Measurements from ENCODE around the gene CCDC157.
A peak's percentile ranks its signal among the peaks of the same experiment; 100 is the strongest.

Gene CCDC157

GRCh38 chr22:30385942-30386341 is 29.1 kb downstream of the CCDC157 start:
- Histone ChIP-seq H3K4me3 (ENCODE audit: insufficient read length, low read depth) (no peak overlapping the region), H3K27me3 (ENCODE audit: insufficient read depth, insufficient read length) (no peaks in the 10 kb centered on the region), H3K4me1 (ENCODE audit: insufficient read depth, insufficient read length) (peaks cover 14% of the 10 kb centered on the region)

GRCh38 chr22:30386608-30386959 is 29.8 kb downstream of the CCDC157 start:
- H3K9me3 ChIP-seq (ENCODE audit: insufficient read depth, low read length), result no peaks in the 10 kb centered on the region
- TF ChIP-seq ZNF274 (IDR thresholded peaks at IDR 0.05; ENCODE audit: low read depth, low read length) (no peak), YY1 (IDR thresholded peaks at IDR 0.05; ENCODE audit: insufficient read depth, insufficient read length) (no peak), SUZ12 (IDR thresholded peaks at IDR 0.05; ENCODE audit: extremely low read depth, insufficient read depth, insufficient read length) (no peak)
- DNase-seq (ENCODE audit: low read depth, low spot score), result no peak
- H3K27me3 ChIP-seq (ENCODE audit: insufficient read depth, insufficient read length), result no peaks in the 10 kb centered on the region
- H3K4me3 ChIP-seq (ENCODE audit: insufficient read length, low read depth), result peak overlapping the region; percentile 50
- H3K36me3 ChIP-seq (ENCODE audit: insufficient read depth, insufficient read length, low read length), result peaks cover 21% of the 10 kb centered on the region
- peaks cover 14% of the 10 kb centered on the region for H3K4me1 ChIP-seq (ENCODE audit: insufficient read depth, insufficient read length)
- H3K9ac ChIP-seq (ENCODE audit: insufficient read length, low read depth), result peak overlapping the region; percentile 72

More at GRCh38 chr22:30385942-30386341, 29.1 kb downstream of the CCDC157 start:
- Histone ChIP-seq H3K36me3 (ENCODE audit: insufficient read depth, insufficient read length, low read length) (peaks cover 27% of the 10 kb centered on the region), H3K9me3 (ENCODE audit: insufficient read depth, low read length) (no peaks in the 10 kb centered on the region), H3K9ac (ENCODE audit: insufficient read length, low read depth) (peak overlapping the region; percentile 72)
- TF ChIP-seq ZNF274 (IDR thresholded peaks at IDR 0.05; ENCODE audit: low read depth, low read length) (no peak), YY1 (IDR thresholded peaks at IDR 0.05; ENCODE audit: insufficient read depth, insufficient read length) (no peak), SUZ12 (IDR thresholded peaks at IDR 0.05; ENCODE audit: extremely low read depth, insufficient read depth, insufficient read length) (no peak)
- no peak for DNase-seq (ENCODE audit: low read depth, low spot score)

DNA sequence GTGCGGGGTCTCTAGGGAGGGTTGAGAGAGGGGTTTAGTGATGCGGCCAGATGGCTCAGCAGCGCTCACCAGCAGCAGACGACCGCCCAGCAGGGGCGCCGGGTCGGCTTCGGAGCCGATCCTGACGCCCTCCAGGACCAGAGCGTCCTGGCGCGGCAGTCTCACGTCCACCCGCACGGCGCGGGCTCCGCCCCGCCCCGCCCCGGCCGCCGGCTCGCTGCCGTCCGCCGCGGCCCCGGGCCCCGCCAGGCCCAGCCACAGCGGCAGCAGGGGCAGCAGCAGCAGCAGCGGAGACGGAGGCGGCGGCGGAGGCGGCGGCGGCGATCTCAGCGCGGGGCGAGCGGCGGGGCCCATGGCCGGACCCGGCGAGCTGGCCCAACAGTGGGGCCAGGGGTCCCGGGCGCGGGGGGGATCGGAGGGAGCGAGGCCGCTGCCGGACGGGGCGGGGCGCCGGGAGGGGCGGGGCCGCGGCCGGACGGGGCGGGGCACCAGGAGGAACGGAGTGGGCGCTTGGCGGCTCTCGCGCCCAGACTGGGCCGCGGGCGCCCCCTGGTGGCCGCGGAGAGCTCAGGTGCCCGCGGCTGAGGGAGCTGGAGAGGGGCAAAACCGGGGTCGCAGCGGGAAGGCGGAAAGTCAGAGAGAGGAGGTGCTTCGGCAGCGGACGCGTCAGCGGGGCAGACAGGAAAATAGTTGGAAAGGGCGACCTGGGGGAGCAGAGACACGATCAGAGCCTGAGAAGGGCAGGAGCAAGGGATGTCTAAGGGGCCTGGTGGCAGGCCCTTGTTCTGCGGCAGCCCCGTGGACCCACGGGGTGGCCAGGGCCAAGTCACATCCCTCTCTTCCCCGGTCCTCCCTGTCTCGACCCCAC is 30.4 kb downstream of the CCDC157 start, which contains the start of gene RNF215:
Gene RNF215 (minus strand): TSS at position 452 of the 868 bp plus-strand sequence. CDS start 98 bp downstream, at position 354.
- TF ChIP-seq YY1 (IDR thresholded peaks at IDR 0.05; ENCODE audit: insufficient read depth, insufficient read length), result no peak
- TF ChIP-seq ZNF274 (IDR thresholded peaks at IDR 0.05; ENCODE audit: low read depth, low read length), result no peak
- TF ChIP-seq SUZ12 (IDR thresholded peaks at IDR 0.05; ENCODE audit: extremely low read depth, insufficient read depth, insufficient read length), result no peak
- Histone ChIP-seq H3K9ac (ENCODE audit: insufficient read length, low read depth) (peak within 1 kb of the TSS; percentile 72), H3K9me3 (ENCODE audit: insufficient read depth, low read length) (no peaks in the 10 kb centered on the region), H3K4me1 (ENCODE audit: insufficient read depth, insufficient read length) (peaks cover 14% of the 10 kb centered on the region), H3K4me3 (ENCODE audit: insufficient read length, low read depth) (peak within 1 kb of the TSS; percentile 50), H3K27me3 (ENCODE audit: insufficient read depth, insufficient read length) (no peaks in the 10 kb centered on the region), H3K36me3 (ENCODE audit: insufficient read depth, insufficient read length, low read length) (peaks cover 17% of the 10 kb centered on the region)
- peak; percentile 72 for DNase-seq (ENCODE audit: low read depth, low spot score)

- Histone ChIP-seq H3K4me1 (ENCODE audit: insufficient read depth, insufficient read length) (peaks cover 16% of the 10 kb centered on the region), H3K27me3 (ENCODE audit: insufficient read depth, insufficient read length) (peaks cover 13% of the 10 kb centered on the region), H3K9me3 (ENCODE audit: insufficient read depth, low read length) (no peaks in the 10 kb centered on the region), H3K9ac (ENCODE audit: insufficient read length, low read depth) (peak overlapping the region; percentile 36), H3K36me3 (ENCODE audit: insufficient read depth, insufficient read length, low read length) (no peaks in the 10 kb centered on the region), H3K4me3 (ENCODE audit: insufficient read length, low read depth) (no peak overlapping the region)
- peak; percentile 65 for DNase-seq (ENCODE audit: low read depth, low spot score)
- no peak for TF ChIP-seq YY1 (IDR thresholded peaks at IDR 0.05; ENCODE audit: insufficient read depth, insufficient read length)
- no peak for TF ChIP-seq ZNF274 (IDR thresholded peaks at IDR 0.05; ENCODE audit: low read depth, low read length)
- no peak for TF ChIP-seq SUZ12 (IDR thresholded peaks at IDR 0.05; ENCODE audit: extremely low read depth, insufficient read depth, insufficient read length)
Observed at GRCh38 chr22:30390974-30391691, 34.3 kb downstream of the CCDC157 start.

GRCh38 chr22:30392661-30393321 is 36.0 kb downstream of the CCDC157 start:
- Histone ChIP-seq H3K9me3 (ENCODE audit: insufficient read depth, low read length) (no peaks in the 10 kb centered on the region), H3K27me3 (ENCODE audit: insufficient read depth, insufficient read length) (peaks cover 30% of the 10 kb centered on the region), H3K4me1 (ENCODE audit: insufficient read depth, insufficient read length) (peaks cover 12% of the 10 kb centered on the region), H3K36me3 (ENCODE audit: insufficient read depth, insufficient read length, low read length) (no peaks in the 10 kb centered on the region), H3K9ac (ENCODE audit: insufficient read length, low read depth) (peak overlapping the region; percentile 42), H3K4me3 (ENCODE audit: insufficient read length, low read depth) (no peak overlapping the region)
- DNase-seq (ENCODE audit: low read depth, low spot score), result no peak
- TF ChIP-seq ZNF274 (IDR thresholded peaks at IDR 0.05; ENCODE audit: low read depth, low read length), result no peak
- TF ChIP-seq YY1 (IDR thresholded peaks at IDR 0.05; ENCODE audit: insufficient read depth, insufficient read length), result no peak
- TF ChIP-seq SUZ12 (IDR thresholded peaks at IDR 0.05; ENCODE audit: extremely low read depth, insufficient read depth, insufficient read length), result no peak

DNA sequence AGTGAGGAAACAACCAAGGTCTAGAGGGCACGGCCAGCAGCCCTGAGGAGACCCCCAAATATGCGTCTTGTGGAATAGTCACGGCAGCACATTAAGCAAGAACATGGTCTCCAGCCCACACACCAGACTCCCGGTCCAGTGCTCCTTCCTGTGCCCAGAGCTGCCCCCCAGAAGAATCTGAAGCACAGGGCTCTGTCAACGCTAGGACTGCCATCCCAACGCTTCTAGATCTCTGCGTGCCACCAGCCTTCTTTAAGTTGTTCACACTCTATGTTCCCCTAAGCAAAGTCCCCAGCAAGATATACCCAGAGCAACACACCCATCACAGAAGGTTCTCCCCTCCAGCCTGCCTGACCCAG is 36.5 kb downstream of the CCDC157 start:
- no peak for DNase-seq (ENCODE audit: low read depth, low spot score)
- Histone ChIP-seq H3K27me3 (ENCODE audit: insufficient read depth, insufficient read length) (peaks cover 35% of the 10 kb centered on the region), H3K9ac (ENCODE audit: insufficient read length, low read depth) (peak overlapping the region; percentile 42), H3K36me3 (ENCODE audit: insufficient read depth, insufficient read length, low read length) (no peaks in the 10 kb centered on the region), H3K4me3 (ENCODE audit: insufficient read length, low read depth) (no peak overlapping the region), H3K9me3 (ENCODE audit: insufficient read depth, low read length) (no peaks in the 10 kb centered on the region), H3K4me1 (ENCODE audit: insufficient read depth, insufficient read length) (peaks cover 12% of the 10 kb centered on the region)
- no peak for TF ChIP-seq ZNF274 (IDR thresholded peaks at IDR 0.05; ENCODE audit: low read depth, low read length)

GRCh38 chr22:30393885-30394284 is 37.1 kb downstream of the CCDC157 start:
- no peak for TF ChIP-seq YY1 (IDR thresholded peaks at IDR 0.05; ENCODE audit: insufficient read depth, insufficient read length)
- peaks cover 41% of the 10 kb centered on the region for H3K27me3 ChIP-seq (ENCODE audit: insufficient read depth, insufficient read length)
- peaks cover 13% of the 10 kb centered on the region for H3K4me1 ChIP-seq (ENCODE audit: insufficient read depth, insufficient read length)
- no peaks in the 10 kb centered on the region for H3K36me3 ChIP-seq (ENCODE audit: insufficient read depth, insufficient read length, low read length)
- no peak overlapping the region for H3K9ac ChIP-seq (ENCODE audit: insufficient read length, low read depth)
- H3K9me3 ChIP-seq (ENCODE audit: insufficient read depth, low read length), result no peaks in the 10 kb centered on the region
- DNase-seq (ENCODE audit: low read depth, low spot score), result no peak
- no peak overlapping the region for H3K4me3 ChIP-seq (ENCODE audit: insufficient read length, low read depth)
